ENCODE data around the gene RHOG. TPM values are rescaled to one million over a fixed set of nuclear protein-coding genes. Genes with fewer than 3 reads are reported as not detected.
A peak's percentile ranks its signal among the peaks of the same experiment; 100 is the strongest.

RHOG gene
- total RNA-seq, 1 donor from 2014 or later: 6.6 TPM

DNA sequence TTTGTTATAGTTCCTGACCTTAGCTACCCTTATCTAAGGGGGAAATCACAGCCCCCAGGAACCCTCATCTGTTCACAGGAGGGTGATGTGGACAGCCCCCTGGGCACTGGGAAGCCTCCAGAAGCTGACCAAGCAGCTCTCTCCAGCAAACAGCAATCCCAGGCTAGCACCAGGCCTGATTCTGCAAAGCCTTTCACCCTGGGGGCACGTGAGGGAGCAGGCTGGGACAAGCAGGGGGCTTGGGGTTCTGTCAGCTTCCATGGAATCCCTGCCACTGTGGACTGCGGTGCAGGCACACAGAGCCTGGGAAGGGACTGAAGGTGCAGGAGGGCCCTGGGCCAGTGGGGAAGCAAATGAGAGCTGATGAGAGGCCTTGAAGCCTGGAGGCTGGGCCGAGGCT, 30.3 kb downstream of the RHOG start:
- H3K27ac Mint-ChIP-seq (ENCODE audit: unreplicated experiment): no peak overlapping the region
- H3K4me3 Mint-ChIP-seq (ENCODE audit: unreplicated experiment): no peak overlapping the region
- TF ChIP-seq, protein P1, sequence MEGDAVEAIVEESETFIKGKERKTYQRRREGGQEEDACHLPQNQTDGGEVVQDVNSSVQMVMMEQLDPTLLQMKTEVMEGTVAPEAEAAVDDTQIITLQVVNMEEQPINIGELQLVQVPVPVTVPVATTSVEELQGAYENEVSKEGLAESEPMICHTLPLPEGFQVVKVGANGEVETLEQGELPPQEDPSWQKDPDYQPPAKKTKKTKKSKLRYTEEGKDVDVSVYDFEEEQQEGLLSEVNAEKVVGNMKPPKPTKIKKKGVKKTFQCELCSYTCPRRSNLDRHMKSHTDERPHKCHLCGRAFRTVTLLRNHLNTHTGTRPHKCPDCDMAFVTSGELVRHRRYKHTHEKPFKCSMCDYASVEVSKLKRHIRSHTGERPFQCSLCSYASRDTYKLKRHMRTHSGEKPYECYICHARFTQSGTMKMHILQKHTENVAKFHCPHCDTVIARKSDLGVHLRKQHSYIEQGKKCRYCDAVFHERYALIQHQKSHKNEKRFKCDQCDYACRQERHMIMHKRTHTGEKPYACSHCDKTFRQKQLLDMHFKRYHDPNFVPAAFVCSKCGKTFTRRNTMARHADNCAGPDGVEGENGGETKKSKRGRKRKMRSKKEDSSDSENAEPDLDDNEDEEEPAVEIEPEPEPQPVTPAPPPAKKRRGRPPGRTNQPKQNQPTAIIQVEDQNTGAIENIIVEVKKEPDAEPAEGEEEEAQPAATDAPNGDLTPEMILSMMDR (IDR thresholded peaks at IDR 0.05; ENCODE audit: partially characterized antibody, unreplicated experiment): no peak
- no peaks in the 10 kb centered on the region for H3K36me3 Mint-ChIP-seq (ENCODE audit: unreplicated experiment)
- no peaks in the 10 kb centered on the region for H3K27me3 Mint-ChIP-seq (ENCODE audit: unreplicated experiment)
- no peaks in the 10 kb centered on the region for H3K9me3 Mint-ChIP-seq (ENCODE audit: unreplicated experiment)
- no peak for DNase-seq
- no peaks in the 10 kb centered on the region for H3K4me1 Mint-ChIP-seq (ENCODE audit: low read depth, unreplicated experiment)

DNA sequence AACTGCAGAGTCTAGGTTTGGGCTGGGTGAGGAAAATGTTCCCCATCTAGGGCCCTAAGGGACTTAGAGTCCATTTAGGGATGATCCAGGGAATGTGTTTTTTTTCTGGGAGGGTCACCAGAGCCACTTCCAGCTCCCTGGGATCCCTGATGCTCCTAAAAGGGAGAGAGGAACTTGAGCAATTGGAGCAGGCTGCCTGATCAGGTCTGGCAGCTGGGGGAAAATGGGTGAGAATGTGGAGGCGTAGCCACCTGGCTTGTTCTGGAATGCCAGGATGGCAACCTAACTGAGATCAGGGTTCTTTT, 31.2 kb downstream of the RHOG start:
- Mint-ChIP-seq H3K27me3 (ENCODE audit: unreplicated experiment) (no peaks in the 10 kb centered on the region), H3K27ac (ENCODE audit: unreplicated experiment) (no peak overlapping the region), H3K4me3 (ENCODE audit: unreplicated experiment) (no peak overlapping the region), H3K4me1 (ENCODE audit: low read depth, unreplicated experiment) (no peaks in the 10 kb centered on the region), H3K36me3 (ENCODE audit: unreplicated experiment) (no peaks in the 10 kb centered on the region), H3K9me3 (ENCODE audit: unreplicated experiment) (no peaks in the 10 kb centered on the region)
- DNase-seq: no peak
- TF ChIP-seq, protein P1 (IDR thresholded peaks at IDR 0.05; ENCODE audit: partially characterized antibody, unreplicated experiment): no peak

DNA sequence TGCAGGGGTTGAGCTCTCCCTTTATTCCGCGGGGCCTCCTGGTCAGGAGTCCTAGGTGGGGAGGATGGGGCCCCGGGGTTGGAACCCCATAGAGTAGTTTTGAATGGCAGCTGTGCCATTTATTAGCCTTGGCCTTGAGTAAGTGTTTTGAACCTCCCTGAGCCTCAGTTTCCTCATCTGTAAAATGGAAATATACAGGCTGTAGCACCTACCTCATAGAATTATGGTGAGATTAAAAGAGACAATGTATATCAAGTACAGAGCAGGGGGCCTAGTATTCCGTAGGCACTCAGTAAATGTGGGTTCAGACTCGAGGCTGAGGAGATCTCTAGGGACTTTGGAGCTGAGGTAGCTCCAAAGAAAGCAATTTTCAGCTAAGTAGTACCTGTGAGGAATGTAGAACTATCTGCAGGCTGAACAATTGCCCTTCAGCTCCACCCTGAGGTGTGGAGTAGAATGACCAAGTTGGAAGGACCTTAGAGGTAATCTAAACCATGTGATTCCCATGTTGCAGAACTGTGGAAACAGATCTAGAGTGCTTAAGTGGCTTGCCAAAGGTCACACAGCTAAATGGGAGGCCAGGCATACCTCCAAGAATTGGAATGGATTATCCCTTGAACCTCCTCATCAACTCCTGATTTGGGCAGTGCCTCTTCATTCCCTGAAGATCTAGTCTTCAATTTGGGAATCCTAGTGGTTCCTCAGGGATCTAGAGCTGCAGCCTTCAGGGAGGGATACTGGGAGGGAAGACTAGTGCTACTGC, 31.7 kb downstream of the RHOG start:
- no peak overlapping the region for H3K27ac Mint-ChIP-seq (ENCODE audit: unreplicated experiment)
- TF ChIP-seq, protein P1 (IDR thresholded peaks at IDR 0.05; ENCODE audit: partially characterized antibody, unreplicated experiment): no peak
- H3K4me3 Mint-ChIP-seq (ENCODE audit: unreplicated experiment): peak overlapping the region; percentile 83
- no peaks in the 10 kb centered on the region for H3K9me3 Mint-ChIP-seq (ENCODE audit: unreplicated experiment)
- no peak for DNase-seq
- no peaks in the 10 kb centered on the region for H3K4me1 Mint-ChIP-seq (ENCODE audit: low read depth, unreplicated experiment)
- no peaks in the 10 kb centered on the region for H3K36me3 Mint-ChIP-seq (ENCODE audit: unreplicated experiment)
- no peaks in the 10 kb centered on the region for H3K27me3 Mint-ChIP-seq (ENCODE audit: unreplicated experiment)

DNA sequence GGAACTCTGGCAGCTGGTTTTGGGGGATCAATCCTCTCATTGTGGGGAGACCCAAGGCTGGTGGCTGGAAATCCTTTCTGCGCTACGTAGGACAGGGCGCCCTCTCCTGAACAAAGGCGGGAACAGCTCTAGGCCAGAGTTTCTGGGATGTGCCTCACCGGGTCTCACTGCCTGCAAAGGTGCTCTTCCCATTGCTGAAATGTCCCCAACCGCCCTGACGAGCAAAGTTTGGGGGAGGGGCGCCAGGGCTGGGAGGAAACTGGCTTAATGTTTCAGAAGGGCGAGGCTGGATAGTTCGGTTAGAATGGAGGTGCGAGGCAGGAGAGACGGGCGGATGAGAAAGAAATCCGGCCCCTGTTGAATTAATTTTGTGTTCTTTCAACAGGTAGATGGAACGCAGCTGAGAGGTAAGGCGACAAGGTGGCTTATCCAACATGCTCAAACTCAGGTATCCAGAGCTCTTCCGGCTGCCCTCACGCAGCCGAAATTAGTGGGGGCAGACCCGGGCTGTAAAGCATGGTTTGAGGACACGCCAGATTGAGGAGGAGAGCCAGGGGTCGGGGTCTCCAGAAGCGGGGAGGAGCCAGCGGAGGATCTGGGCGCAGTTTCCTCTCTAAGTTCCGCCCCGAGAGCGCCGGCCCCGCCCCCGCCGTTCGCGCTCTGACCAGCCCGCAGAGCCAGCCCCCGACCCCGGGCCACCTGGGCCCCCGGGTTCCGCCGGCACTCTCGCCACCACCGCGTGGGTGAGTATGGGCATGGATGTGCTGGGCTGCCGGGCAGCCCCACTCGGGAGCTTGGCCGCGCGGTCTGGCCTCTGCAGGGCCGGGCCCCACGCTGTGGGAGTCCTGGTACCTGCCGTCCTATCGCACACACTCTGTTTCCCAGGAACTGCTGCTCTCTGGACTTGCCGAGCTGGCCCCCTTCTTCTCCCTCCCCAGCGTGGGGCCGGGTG, 32.6 kb downstream of the RHOG start, which contains the start of gene PGAP2:
TSS of gene PGAP2 (plus strand) at position 652 of the 952 bp plus-strand sequence. CDS start 2,700 bp downstream, outside the sequence.
- peak; percentile 78 for DNase-seq
- Mint-ChIP-seq H3K36me3 (ENCODE audit: unreplicated experiment) (no peaks in the 10 kb centered on the region), H3K27ac (ENCODE audit: unreplicated experiment) (no peak within 1 kb of the TSS), H3K27me3 (ENCODE audit: unreplicated experiment) (no peaks in the 10 kb centered on the region), H3K4me3 (ENCODE audit: unreplicated experiment) (peak within 1 kb of the TSS; percentile 94), H3K9me3 (ENCODE audit: unreplicated experiment) (no peaks in the 10 kb centered on the region), H3K4me1 (ENCODE audit: low read depth, unreplicated experiment) (no peaks in the 10 kb centered on the region)
- TF ChIP-seq, protein P1 (IDR thresholded peaks at IDR 0.05; ENCODE audit: partially characterized antibody, unreplicated experiment): peak; percentile 52

Measured in glutamatergic neuron (in vitro differentiated cells).